Measurements from ENCODE around the gene FBXL5.

DNA sequence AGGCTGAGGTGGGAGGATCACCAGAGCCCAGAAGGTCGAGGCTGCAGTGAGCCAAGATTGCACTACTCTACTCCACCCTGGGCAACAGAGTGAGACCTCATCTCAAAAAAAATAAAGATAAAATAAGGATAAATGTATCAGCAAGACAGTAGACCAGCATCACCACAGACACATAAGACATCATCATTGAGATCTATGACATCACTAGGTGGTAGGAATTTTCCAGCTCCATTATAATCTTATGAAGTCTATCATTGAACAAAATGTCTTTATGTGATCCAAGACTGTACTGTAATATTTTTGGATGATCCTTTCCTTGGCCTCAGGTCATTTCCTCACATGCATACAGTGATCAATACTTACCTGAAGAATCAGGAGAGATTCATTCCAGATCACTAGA lies 18.2 kb upstream of the FBXL5 start:
- TF ChIP-seq CTCF (IDR thresholded peaks at IDR 0.05 in 8 of 11, conservative IDR thresholded peaks at IDR 0.05 in 3 of 11) = no peak
- TF ChIP-seq POLR2A (IDR thresholded peaks at IDR 0.05) = no peak
